GM21737 (cell line): Measurements from ENCODE around the gene CRHBP.
"Not testable (repeated sequence)": the region's sequence is repeated elsewhere in the genome, so short reads cannot be mapped to it uniquely, and the experiment has no call there.

Experiments used
- ATAC-seq: cut with Tn5 transposase; IDR thresholded peaks from one replicate; pipeline ENCODE4 v1.9.1; 2021; ENCODE audit warnings: mild to moderate bottlenecking, moderate library complexity; ENCODE audit not compliant: unreplicated experiment

CRHBP gene

DNA sequence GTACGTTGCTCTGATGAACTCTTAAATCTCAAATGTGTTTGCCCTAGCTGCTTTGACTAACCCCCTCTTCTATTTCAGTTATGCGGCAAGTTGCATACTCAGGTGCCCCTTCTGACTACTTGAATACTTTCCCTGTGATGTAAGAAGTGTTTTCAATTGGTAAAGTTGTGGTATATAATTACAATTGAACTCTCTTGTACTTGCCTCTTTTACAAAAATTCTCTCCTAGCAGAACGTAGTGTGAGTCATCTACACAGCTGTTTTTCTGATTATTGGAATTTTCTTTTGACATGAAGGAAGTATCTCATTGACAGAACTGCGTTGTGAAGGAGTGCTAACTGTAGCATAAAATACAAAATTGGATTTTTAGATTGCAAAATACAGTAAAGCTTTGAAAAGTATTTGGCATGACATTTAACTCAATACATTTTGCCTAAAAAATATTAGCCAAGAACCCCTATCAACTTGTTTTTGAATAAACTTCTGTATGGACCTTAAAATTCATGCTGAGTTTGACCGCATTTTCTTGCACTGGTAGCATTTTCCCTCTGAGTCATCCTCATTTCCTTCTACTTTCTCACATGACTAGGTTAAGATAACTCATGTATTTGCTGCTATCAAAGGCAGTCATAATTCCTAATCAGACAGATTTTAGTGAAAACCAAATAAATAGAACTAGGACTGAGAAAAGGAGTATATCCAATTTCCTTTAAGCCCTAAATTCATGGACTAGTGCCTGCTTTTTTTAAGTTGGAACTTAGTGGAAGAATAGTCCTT, 6.3 kb downstream of the CRHBP start:
- no peak for ATAC-seq

DNA sequence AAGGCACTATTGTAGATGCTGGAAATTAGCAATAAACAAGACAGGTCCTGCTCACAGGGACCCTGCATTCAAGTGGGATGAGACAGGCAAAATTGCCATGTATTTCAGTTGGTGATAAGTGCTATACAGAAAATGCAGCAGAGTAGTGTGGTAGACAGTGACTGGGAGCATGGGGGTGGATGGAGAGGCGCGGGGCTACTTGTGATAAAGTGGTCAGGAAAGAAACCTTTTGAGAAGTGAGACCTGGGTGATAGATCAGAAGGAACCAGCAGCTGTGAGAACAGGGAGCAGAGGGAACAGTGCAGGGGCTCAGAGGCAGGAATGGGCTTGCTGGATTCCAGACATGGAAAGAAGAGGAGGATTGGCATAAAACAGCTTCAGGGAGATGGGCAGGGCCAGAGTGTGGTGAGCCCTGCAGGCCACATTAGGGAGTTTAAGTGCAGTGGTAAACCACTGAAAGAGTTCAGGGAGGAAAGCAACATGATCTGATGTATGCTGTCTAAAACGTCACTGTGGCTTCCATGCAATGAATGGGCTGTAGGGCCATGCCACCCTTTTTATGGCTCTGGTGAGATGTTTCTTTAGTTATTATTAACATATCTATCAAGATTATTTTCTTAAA, 7.3 kb downstream of the CRHBP start:
- peak; percentile 73 for ATAC-seq

DNA sequence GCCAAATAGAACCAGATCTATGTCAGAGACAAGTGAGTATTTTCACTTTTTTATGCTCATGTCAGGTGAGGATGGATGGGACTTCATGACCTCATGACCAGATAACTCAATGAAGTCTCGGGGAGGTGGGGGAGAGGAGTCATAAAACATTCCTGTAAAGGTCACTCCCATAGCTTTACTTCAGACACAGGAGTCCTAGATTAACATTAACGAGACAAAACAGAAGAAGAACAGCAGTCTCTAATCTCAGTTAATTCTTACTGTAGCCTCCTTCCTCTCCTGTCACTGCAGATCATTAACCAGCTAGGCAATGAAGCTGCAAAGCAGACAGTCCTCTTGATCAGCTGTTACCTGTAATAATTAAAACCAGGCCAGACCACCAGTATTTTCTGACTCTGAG, 11.2 kb downstream of the CRHBP start:
- no peak for ATAC-seq

DNA sequence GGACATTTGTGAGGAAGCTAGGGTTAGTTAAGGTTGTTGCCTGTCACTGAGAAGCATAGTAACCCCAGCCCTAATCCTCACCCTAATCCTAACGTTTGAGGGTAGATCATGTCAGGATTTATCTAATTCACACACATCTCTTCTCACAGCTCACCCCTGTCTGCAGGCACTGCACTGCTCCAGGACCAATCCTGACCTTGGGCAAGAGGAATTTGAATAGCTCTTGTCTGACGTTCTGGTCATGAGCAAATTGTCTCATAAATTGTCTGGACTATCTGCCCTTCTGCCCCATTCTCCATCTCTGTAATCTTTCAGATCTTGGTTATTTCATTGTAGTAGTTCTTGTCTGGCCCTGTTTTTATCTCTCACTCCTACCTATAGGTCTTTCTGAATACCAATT, 18.7 kb downstream of the CRHBP start:
- ATAC-seq, result no peak

DNA sequence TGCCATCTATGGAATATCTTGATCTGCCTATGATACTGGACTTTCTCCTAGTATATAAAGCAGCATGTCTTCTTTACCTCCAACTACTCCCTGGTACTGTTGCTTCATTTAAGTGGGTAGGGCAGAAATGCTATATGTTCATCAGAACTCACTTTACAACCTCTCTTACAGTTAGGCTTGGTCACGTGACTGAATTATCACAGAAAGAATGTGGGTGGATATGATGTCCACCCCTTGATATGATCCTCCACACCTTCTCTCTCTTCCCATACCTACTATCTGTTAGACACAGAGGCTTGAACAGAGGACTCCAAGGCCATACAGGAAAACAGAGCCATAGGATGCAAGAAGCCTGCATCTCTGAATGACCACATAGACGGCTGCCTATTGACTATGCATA, 19.8 kb downstream of the CRHBP start:
- no peak for ATAC-seq

DNA sequence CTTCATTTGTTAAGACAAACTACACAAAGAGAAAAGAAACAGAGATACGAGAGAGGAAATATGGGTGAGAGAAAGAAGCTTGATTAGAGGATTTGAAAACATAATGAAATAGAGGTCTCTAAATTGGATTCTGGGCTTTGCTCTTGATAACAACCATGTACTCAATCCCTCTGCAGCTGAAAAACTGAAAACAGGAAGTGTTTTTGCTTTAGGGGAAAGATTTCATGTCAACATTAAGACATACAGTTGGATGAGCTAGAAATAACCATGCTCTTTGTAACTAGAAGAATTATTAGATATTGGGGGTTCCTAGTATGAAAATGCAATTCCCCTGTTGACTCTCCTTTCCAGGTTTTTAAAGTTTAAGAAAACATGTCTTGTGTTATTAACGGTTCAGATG, 21.9 kb downstream of the CRHBP start:
- no peak for ATAC-seq

DNA sequence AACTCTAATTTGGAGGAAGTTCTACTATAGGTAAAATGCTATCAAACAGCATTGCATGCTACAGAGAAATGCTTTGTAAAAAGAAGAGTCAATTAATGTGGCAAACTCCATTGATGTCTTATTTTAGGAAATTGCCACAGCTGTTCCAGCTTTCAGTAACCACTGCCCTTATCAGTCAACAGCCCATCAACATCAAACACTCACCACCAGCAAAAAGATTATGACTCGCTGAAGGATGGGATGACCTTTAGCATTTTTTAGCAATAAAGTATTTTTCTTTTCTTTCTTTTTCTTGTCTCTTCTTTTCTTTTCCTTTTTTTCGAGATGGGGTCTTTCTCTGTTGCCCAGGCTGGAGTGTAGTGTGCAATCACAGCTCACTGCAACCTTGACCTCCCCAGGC, 26.0 kb downstream of the CRHBP start:
- no peak for ATAC-seq

DNA sequence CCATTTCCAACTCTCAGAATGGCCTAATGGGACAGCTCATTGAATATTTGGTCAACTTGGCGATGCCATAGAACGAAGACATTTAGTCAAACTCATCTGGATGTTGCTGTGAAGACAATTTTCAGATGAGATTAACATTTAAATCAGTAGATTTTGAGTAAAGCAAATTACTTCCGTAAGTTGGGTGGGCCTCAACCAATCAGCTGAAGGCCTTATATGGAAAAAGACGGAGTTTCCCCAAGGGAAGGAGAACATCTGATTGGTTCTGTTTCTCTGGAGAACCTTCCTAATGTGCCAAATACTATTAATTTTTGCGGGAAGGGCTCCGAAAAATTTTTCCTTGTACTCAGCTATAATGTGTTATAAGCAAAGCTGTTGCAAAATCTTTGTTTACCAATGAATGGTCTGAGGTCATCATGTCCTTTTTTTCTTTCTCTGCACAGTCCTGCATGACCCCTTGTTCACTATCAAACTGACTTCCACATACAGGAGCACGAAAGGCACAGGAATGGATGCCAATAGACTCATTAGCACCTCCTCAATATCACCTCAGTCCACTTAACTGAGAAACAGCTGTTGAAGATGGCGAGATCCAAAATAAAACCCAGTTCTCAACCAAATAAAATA, 27.8 kb downstream of the CRHBP start:
- no peak for ATAC-seq

DNA sequence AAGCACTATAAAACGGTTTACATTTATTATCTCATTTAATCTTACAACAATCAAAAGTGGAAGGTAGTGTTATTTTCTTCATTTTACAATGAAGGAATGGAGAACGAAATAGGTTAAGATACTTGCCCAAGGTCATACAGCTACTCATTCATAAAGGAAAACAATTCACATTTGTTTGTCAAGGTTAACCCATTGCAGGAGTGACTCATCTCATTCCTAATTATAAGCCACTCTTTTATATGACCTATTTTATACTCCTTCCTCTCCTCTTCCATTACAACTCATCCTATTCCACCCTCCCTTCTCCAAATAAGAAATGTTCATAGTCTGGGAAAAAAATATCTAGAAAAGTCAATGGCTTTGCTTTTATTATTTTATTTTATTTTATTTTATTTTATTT, 29.6 kb downstream of the CRHBP start:
- ATAC-seq, result no peak

DNA sequence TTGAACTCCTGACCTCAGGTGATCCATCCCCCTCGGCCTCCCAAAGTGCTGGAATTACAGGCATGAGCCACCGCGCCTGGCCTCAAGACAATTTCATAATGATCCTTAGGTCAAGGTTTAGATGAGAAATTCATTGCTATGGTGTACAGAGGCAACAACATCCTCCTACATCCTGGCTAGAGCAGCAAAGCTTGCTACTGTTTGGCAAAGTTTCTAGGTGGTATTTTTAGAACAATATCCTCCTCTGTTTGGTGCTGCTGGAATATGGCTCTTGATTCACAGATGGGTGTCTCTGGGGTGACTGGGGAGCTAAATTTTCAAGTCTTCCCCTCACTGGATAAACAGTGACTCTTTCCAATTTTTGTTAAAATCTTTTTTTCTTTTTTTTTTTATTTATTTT, 30.6 kb downstream of the CRHBP start:
- no peak for ATAC-seq

DNA sequence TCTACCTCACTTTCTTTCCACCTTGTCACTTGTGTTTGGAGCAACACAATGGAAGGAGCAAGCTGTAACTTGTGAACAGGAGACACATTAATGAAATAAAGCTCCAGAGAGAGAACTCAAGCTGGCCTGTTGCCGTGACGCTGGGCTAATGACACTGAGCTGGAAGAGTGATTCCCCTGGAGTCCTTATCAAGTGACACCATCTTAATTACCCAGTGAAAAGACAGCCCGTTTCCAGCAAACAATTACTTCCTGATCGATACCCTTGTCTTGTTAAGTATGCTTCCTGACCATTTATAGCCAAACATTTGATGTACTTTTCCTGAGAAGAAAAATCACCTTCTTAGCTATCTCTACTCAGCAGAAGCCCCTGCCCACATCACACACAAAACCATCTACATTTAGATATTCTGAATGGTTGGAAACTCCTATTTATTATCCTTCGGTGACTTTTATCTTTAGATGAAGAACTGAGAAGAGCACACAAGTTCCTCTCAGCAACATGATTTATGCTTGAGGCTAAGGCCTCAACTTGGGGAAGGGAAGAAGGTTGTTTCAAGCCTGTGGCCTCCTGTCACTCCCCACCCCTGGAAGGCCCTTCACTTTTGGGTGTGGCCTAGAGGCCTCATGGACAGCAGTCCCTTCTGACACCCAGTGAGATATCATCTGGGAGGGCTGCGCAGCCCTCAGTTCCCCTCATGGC, 34.1 kb downstream of the CRHBP start:
- ATAC-seq, result no peak

DNA sequence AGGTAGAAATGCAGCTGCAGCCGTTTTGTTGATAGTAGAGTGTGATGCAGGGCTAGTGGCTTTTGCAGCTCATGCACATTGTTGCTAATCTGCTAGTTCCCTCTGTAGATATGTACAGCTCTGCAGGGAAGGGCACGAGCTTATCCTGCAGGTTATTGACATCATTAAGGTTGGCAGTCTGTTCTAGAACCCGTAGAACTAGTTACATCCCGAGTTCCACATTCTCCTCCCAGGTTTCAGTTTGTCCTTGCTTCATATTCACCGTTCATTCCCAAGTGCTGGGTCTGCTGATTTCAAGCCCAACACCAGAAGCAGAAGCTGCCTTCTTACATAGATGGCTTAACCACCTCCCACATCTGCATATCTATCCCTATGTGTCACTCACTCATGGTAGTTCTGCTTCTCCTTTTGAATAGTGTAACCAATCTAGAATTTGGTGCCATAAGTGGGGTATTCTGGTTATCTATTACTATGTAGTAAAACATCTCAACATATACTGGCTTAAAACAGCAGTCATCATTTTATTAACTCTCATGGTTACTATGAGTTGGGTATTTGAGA, 38.1 kb downstream of the CRHBP start:
- no peak for ATAC-seq

DNA sequence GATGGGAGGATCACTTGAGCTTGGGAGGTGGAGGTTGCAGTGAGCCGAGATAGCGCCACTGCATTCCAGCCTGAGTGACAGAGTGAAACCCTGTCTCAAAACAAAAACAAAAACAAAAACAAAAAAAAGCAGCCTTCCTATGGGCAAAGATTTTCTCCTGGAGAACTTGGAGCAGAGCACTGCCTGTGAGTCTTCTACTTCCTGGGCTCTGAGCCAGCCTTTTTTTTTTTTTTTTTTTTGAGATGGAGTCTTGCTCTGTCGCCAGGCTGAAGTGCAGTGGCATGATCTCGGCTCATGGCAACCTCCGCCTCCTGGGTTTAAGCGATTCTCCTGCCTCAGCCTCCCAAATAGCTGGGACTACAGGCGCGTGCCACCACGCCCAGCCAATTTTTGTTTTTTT, 40.6 kb downstream of the CRHBP start:
- ATAC-seq, result not testable (repeated sequence)

DNA sequence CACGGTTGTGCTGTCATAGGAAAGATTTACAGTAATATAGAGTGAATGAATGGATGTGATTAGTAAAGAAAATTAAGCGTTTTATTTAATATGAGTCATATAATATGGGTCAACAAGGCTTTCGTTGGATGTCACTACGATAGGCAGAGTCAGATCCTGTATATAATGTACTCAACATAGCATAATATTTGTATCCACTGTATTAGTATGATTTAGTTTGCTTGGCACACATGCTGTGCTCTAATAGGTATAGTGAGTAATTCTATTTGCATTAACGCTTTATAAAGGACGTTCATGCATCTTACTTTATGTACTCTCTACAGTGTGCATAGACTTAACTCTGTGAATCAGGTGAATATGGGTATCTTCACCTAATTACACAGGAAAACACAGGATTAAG, 41.5 kb downstream of the CRHBP start:
- no peak for ATAC-seq

DNA sequence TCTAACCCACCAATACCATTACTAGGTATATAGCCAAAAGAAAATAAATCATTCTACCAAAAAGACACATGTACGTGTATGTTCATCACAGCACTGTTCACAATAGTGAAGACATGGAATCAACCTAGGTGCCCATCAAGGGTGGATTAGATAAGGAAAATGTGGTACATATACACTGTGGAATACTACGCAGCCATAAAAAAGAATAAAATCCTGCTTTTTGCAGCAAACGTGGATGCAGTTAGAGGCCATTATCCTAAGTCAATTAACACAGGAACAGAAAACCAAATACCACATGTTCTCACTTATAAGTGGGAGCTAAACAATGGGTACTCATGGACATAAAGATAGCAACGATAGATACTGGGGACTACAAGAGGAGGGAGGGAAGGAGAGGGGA, 45.4 kb downstream of the CRHBP start:
- not testable (repeated sequence) for ATAC-seq

DNA sequence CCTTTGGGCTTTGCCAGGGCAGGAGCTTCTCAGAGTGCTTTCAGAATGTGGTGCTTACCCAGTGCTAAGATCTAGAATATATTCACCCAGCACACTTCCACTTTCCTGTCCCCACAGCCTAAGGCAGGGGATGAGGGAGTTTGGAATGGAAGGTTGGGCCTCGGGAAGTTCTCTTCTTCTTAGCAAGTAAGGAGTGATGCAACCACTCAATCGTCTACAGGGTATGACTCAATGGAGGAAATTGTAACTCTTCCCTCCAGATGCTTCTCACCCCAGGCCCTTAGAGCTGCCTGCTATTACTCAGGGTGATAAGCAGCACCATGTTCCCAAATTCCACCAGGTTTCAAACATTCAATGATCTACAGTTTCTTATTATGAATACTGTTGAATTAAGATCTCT, 46.6 kb downstream of the CRHBP start:
- no peak for ATAC-seq

DNA sequence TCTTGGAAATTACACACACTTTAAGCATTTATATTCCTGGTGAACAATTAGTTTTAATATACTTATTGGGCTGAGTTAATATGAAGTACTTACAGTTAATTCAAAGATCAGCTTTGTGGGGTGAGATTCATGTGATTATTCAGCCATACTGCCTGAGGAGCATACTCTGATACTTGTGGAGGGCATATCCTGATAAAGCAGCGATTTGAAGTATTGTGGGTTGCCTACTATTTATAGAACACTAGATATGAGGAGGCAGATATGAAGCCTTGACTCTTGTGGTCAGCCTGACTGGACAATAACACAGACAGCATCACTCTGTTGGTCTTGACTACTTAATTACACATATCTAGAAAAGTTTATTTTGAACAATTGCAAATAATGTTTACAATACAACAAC, 50.4 kb downstream of the CRHBP start:
- ATAC-seq, result no peak

DNA sequence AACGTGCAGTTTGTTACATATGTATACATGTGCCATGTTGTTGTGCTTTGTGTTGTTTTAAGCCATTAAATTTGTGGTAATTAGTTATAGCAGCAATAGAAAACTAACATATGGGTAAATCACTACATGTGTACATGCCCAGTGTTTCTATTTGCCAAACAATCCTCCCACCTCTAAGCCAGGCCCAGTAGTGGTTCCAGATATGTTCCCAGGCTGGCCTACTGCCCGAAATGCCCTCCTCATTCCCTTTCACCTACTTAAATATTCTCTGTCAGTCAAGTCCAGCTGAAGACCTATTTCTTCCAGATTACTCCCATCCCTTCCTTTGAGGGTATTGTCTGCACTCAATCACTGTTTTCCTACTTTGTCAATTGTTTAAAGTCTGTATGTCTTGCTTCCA, 53.3 kb downstream of the CRHBP start:
- ATAC-seq, result no peak

DNA sequence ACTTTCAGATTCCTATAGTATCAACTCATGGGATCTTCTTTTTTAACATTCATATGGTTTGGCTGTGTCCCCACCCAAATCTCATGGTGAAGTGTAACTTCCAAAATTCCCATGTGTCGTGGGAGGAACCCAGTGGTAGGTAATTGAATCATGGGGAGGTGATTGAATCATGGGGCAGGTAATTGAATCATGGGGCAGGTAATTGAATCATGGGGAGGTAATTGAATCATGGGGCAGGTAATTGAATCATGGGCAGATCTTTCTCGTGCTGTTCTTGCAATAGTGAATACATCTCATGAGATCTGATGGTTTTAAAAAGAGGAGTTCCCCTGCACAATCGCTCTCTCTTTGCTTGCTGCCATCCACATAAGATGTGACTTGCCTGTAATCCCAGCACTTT, 55.6 kb downstream of the CRHBP start:
- no peak for ATAC-seq

DNA sequence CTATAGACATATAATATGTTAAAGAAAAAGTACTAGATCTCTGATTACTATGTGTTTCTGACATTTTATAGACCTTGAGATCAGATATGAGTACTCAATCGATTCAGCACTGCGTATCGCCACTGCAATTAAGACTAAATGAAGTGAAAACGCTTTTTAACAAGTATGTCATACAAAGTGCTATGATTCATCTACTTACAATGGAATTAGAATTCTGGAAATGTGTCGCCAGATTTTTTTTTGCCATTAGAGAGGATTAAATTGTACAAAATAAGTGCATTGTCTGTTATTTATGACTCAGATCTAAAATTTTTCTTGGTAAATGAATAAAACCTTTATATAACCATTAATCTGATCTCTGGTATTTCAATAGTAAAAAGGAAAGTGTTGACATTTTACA, 57.4 kb downstream of the CRHBP start:
- no peak for ATAC-seq

DNA sequence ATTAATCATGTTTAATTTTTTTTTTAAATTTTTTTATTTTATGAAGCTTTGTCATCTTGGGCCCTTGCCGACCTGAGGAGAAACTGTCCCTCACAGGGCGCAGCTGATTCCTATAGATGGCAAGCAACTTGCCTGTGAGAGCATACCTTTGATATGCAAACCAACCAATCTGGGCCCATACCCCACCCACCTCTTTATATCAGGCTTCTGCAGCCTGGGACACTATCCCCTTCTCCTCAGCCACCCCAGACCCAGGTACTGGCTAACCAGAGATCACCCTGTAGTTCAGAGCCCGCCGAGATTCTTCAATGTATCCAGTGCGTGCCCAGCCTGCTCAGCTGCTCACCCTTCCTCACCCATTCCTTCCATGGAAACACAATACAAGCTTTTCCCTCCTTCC, 58.7 kb downstream of the CRHBP start:
- no peak for ATAC-seq
